ENCODE results near the gene EFCAB11. TPM values are rescaled to one million over a fixed set of nuclear protein-coding genes. Genes with fewer than 3 reads are reported as not detected.
"Not testable (repeated sequence)": the region's sequence is repeated elsewhere in the genome, so short reads cannot be mapped to it uniquely, and the experiment has no call there.

The EFCAB11 gene
- total RNA-seq, 1 experiment from 2014 or later: 18.6 TPM

DNA sequence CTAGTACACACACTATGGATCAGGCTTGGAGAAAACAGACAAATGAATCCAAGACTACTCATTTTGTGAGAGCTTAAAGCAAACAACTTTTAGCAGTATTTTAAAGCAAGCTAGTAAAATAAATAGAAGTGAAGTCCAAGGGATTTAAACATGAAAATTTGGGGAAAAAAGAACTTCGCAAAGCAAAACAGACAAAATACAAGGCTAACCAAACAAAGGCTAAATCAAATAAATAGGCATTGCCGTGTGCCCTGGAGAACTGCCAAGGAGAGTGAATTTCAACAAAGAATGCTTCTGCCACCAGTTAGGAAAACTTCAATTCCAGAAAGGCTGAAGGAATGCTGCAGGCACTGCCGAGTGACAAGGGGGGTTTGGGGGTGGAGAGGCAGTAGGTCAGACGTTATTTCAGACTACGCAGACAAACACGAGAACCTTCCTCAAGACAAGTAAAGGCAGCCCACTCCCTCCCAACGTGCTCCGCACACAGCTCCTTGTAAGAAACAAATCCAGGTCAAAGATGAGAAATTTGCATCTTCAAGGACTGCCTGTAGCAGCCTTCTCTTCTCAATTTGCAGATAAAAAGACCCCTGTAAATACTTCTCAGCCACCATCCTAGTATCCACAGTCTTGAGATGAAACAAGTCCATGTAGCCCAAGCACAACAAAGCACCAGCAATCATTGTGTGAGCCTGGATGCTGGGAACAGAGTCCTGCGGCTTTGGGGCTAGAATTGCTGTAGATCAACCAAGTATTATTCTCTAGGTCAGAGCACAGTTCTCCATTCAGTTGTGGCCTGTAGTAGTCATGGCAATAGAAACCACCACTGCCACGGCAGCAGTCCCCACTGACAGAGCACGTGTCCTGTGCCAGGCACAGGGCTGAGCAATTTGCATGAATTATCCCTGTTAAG lies 43.3 kb downstream of the EFCAB11 start:
- DNase-seq (ENCODE audit: low read depth): peak; percentile 67

GRCh38 chr14:89910691-89911009 lies 43.9 kb downstream of the EFCAB11 start:
- DNase-seq (ENCODE audit: low read depth): no peak

GRCh38 chr14:89909586-89909985 lies 44.9 kb downstream of the EFCAB11 start:
- DNase-seq (ENCODE audit: low read depth): no peak

DNA sequence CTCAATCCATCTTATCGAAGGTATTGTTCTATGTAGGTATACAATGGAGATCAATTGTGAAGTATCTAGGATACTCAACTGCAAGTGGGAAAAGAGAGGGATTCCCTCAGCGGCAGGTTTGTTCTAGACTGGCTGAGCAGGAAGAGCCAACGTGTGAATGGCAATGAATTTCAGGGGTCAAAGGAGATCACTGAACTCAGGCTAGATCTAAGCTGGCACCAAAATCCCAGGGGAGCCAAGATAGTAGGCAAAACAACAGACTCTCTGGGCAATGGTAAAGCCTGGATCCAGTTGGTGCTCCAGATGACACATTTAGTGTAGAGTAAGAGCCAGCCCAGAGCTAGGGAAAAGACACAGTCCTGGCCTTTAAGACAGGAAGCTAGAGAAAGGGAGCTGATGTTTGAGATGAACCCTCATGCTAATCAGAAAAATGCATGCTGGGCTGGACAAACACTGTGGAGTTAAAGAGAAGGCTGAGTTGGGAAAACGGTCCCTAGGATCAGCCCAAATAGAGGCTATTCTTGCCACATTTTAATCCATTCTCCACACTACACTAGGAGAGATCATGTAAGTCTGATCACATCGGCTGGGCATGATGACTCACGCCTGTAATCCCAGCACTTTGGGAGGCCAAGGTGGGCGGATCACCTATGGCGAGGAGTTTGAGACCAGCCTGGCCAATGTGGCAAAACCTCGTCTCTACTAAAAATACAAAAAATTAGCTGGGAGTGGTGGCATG lies 45.6 kb downstream of the EFCAB11 start:
- DNase-seq (ENCODE audit: low read depth): peak; percentile 16

DNA sequence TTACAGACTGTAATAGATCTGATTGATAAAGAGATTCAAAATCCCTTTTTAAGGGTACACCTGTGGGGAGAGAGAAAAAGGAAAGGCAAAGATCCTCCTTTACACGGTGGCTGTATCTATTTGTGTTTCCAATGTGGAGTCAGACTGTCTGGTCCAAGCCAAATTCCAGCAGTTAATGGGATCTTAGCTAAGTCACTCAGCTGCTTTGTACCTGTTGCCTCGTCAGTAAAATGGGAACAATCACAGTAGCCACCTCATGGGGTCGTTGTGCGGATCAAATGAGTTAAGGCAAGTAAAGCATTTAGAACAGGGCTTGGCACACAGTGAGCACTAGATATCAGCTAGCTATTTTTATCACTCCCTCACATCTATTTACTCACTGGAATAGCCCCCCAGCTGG lies 46.9 kb downstream of the EFCAB11 start:
- no peak for DNase-seq (ENCODE audit: low read depth)

GRCh38 chr14:89906000-89906399 lies 48.5 kb downstream of the EFCAB11 start:
- DNase-seq (ENCODE audit: low read depth): no peak

DNA sequence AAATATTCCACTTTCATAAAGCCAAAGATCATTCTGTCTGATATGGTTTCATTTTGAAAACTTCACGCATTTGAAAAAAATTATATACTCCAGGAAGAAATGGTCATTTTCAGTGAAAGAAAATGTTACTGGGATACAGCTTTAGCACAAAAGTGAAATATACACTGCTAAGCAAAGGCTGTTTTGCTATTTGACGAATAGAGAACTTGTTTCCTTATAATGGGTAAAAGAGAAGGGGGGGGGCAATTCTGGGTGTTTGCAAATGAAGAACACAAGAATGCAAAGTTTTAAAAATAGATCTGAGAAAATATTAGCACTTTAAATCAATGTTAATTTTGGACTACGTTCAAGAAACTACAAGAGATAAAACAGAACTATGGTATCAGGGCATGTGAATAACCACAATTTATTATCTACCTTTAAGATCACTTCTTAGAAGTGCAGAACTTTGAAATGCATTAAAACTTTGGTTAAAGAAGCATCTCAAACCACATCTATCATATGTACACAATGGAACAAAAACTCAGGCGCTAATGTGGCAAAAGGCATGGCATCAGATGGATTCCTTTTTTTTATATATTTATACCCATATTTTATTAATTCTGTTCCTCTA lies 51.1 kb downstream of the EFCAB11 start:
- no peak for DNase-seq (ENCODE audit: low read depth)

GRCh38 chr14:89902881-89903280 lies 51.6 kb downstream of the EFCAB11 start:
- no peak for DNase-seq (ENCODE audit: low read depth)

DNA sequence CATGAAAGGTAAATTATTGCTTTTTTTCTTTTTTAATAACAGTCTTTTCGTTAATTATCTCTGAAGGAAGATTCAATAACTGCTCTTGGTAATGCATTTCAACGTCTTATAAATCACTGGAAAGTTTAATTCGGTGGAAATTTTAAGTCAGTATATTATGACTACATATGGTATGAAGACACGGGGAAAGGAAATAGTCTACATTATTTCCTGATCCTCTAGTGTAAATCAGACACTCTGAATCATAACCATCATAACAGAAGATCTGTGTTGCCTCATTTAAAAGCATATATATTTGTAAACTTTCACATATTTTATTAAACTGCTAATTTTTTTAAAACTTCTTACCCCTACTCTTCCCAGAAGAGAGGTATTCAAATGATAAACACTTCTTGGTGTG lies 53.7 kb downstream of the EFCAB11 start:
- DNase-seq (ENCODE audit: low read depth): no peak

DNA sequence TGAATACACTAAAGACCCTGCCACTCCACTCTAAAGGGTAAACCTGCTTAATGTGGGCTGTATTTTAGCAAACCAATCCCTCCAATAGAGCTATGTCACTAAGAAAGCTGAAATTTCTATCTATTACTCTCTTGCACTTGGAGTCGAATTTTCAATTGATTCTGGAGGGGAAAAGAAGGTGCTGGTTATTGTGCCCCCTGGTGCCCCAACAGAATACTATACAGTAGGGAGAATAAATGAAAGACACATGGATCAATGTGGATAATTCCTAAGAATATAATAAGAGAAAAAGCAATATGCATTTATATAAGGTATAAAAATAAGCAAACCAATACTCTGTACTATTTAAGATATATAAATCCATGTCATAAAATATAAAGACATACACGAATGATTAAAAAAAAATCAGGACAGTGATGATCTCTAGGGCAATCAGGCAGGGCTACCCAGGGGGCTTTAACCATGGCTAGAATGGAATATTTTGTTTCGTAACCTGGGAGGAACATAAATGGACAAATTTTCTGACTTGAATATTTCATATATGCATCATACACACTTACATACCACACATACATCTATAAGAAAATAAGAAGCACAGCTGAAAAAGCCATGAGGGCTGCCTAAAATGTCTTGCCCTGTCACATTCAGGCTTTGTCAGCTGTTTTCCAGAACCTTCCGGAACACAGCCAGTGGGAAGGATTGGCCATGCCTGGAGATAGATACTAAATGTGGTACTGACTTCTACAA lies 54.4 kb downstream of the EFCAB11 start:
- DNase-seq (ENCODE audit: low read depth): peak; percentile 24

- DNase-seq (ENCODE audit: low read depth): no peak
These were observed 55.2 kb downstream of the EFCAB11 start for GRCh38 chr14:89899291-89899690.

DNA sequence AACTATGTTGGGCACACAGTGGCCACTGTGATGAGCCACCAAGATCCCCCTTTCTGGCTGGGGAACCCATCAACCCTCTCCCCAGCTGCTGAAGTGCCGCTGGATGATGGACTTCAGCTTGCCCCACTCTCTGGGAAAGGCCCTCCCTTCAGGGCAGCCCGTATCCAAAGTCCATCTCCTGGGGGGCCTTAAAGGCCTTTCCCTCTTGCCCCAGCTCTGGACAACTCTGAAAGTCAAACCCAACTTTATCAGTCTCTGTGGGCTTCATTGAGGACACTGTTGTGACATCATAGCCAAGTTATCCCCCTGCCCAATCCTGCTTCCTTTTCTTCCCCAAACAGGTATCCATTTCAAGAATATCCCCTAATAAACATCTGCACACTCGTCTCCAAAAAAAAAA lies 61.1 kb downstream of the EFCAB11 start:
- DNase-seq (ENCODE audit: low read depth): not testable (repeated sequence)

- DNase-seq (ENCODE audit: low read depth): no peak
These were observed 61.6 kb downstream of the EFCAB11 start for GRCh38 chr14:89892953-89893352.

DNA sequence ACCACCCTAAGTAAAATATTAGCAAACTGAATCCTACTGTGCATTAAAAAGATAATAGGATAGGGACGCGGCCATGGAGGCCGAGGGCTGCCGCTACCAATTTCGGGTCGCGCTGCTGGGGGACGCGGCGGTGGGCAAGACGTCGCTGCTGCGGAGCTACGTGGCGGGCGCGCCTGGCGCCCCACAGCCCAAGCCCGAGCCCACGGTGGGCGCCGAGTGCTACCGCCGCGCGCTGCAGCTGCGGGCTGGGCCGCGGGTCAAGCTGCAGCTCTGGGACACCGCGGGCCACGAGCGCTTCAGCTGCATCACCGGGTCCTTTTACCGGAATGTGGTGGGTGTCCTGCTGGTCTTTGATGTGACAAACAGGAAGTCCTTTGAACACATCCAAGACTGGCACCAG lies 62.8 kb downstream of the EFCAB11 start:
- DNase-seq (ENCODE audit: low read depth): not testable (repeated sequence)

- no peak for DNase-seq (ENCODE audit: low read depth)
These were observed 63.5 kb downstream of the EFCAB11 start for GRCh38 chr14:89891055-89891454.

DNA sequence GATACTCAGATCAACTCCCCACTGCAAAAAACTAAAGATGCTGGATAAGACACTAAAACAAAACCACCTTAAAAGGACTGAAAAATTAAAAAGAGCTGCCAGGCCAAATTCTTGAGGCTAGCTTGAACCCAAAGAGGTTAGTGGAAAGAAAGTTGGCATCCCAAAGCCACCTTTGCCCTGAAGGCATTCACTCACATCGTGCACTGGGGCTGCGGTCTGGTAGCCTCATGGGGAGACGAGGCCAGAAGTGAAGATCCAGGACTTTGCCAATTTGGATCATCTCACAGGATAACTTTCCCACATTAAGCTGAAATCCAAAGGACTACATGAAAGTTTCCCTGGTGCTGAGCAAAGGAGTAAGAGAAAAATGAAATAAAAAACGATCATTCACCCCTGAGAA lies 63.9 kb downstream of the EFCAB11 start:
- DNase-seq (ENCODE audit: low read depth): peak; percentile 77

DNA sequence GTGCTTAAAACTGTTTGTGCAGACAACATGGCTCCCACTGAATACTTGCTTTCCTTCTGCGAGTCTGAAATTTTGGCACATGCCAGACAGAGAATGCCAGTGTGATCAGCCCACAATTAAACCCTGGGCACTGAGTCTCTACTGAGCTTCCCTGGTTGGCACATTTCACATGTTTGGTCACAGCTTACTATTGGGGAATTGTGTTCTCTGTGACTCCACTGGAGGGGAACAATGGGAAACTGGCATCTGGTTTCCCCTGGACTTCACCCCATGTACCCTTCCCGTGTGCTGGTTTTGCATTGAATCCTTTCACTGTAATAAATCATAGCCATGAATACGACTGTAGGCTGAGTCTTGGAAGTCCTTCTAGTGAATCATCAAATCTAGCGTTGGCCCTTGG lies 64.9 kb downstream of the EFCAB11 start:
- no peak for DNase-seq (ENCODE audit: low read depth)

- no peak for DNase-seq (ENCODE audit: low read depth)
These were observed 69.8 kb downstream of the EFCAB11 start for GRCh38 chr14:89884761-89885160.

DNA sequence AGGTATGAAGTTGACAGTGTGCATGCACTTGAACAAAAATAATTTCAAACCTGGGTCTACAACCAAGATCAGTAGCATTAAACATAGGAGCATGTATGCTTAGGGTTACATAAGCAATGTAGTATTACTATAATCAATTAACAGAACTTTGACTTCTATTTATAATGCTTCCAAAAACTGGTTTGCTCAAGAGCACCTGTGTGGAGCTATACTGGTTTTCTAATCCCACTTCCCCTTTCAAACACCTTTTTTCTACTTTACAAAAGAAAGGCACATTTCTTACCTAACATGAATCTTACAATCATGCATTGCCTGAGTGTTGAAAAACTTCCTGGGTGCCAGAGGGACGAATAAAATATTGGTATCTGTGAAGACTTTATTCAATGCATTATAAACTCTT lies 72.7 kb downstream of the EFCAB11 start:
- DNase-seq (ENCODE audit: low read depth): no peak

DNA sequence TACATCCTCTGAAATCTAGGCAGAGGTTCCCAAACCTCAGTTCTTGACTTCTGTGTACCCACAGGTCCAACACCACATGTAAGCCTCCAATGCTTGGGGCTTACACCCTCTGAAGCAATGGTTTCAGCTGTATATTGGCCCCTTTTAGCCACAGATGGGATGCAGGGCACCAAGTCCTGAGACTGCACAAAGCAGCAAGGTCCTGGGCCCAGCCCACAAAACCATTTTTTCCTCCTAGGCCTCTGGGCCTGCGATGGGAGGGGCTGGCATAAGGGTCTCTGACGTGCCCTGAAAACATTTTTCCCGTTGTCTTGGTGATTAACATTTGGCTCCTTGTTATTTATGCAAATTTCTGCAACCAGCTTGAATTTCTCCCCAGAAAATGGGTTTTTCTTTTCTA lies 80.4 kb downstream of the EFCAB11 start:
- DNase-seq (ENCODE audit: low read depth): not testable (repeated sequence)

- no peak for DNase-seq (ENCODE audit: low read depth)
These were observed 84.2 kb downstream of the EFCAB11 start for GRCh38 chr14:89870316-89870715.

DNA sequence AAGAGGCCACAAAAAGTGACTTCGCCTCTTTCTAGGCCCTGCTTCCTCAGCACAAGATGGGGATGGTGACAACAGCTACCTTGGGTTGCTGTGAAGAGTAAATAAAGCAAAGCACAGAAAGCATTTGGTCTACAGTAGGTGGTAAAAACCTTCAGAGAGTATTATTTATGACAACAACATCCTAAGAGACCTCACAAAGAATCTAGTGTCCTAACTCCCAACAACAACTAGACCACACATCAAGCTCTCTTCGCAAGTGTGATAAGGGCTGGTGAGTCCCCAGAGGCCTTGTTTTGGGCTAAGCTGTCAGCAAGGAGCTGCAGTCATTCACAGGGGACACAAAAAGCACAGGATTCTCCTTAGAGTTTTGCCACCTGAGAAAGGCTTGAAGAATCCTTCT lies 84.9 kb downstream of the EFCAB11 start:
- DNase-seq (ENCODE audit: low read depth): no peak

All from RPMI7951 (cell line).